Measurements from ENCODE around the gene MYH14.

GRCh38 chr19:50322234-50322633, 118.8 kb downstream of the MYH14 start:
- TF ChIP-seq POLR2A (IDR thresholded peaks at IDR 0.05) (no peak), POLR2AphosphoS5 (IDR thresholded peaks at IDR 0.05) (no peak)
- TF ChIP-seq, protein P1, sequence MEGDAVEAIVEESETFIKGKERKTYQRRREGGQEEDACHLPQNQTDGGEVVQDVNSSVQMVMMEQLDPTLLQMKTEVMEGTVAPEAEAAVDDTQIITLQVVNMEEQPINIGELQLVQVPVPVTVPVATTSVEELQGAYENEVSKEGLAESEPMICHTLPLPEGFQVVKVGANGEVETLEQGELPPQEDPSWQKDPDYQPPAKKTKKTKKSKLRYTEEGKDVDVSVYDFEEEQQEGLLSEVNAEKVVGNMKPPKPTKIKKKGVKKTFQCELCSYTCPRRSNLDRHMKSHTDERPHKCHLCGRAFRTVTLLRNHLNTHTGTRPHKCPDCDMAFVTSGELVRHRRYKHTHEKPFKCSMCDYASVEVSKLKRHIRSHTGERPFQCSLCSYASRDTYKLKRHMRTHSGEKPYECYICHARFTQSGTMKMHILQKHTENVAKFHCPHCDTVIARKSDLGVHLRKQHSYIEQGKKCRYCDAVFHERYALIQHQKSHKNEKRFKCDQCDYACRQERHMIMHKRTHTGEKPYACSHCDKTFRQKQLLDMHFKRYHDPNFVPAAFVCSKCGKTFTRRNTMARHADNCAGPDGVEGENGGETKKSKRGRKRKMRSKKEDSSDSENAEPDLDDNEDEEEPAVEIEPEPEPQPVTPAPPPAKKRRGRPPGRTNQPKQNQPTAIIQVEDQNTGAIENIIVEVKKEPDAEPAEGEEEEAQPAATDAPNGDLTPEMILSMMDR (IDR thresholded peaks at IDR 0.05), result no peak

Data from breast epithelium (tissue), 3 donors.